ENCODE results near the gene CARD9. TPM values are rescaled to one million over a fixed set of nuclear protein-coding genes. Genes with fewer than 3 reads are reported as not detected.

Gene CARD9
- total RNA-seq, 2 donors from 2014 or later: 0.86 to 1.9 TPM

GRCh38 chr9:136383436-136383835, 10.0 kb upstream of the CARD9 start:
- DNase-seq: no peak
- H3K4me1 Mint-ChIP-seq: peaks cover 8% of the 10 kb centered on the region
- H3K36me3 Mint-ChIP-seq (ENCODE audit: low read depth): no peaks in the 10 kb centered on the region
- no peak overlapping the region for H3K27ac Mint-ChIP-seq
- H3K4me3 Mint-ChIP-seq: no peak overlapping the region
- ATAC-seq: no peak
- no peaks in the 10 kb centered on the region for H3K27me3 Mint-ChIP-seq
- no peaks in the 10 kb centered on the region for H3K9me3 ChIP-seq (ENCODE audit: control insufficient read depth, low read length, poor library complexity, severe bottlenecking)

GRCh38 chr9:136381966-136382513, 8.6 kb upstream of the CARD9 start:
- Mint-ChIP-seq H3K4me3 (no peak overlapping the region), H3K27ac (no peak overlapping the region)
- no peak for DNase-seq

GRCh38 chr9:136381311-136381710, 7.8 kb upstream of the CARD9 start:
- DNase-seq: no peak
- ATAC-seq: no peak
- Mint-ChIP-seq H3K27me3 (no peaks in the 10 kb centered on the region), H3K4me3 (no peak overlapping the region), H3K4me1 (peaks cover 8% of the 10 kb centered on the region), H3K36me3 (ENCODE audit: low read depth) (no peaks in the 10 kb centered on the region), H3K27ac (no peak overlapping the region)
- H3K9me3 ChIP-seq (ENCODE audit: control insufficient read depth, low read length, poor library complexity, severe bottlenecking): no peaks in the 10 kb centered on the region

More at GRCh38 chr9:136381966-136382513, 8.6 kb upstream of the CARD9 start:
- no peaks in the 10 kb centered on the region for H3K9me3 ChIP-seq (ENCODE audit: control insufficient read depth, low read length, poor library complexity, severe bottlenecking)
- Mint-ChIP-seq H3K27me3 (no peaks in the 10 kb centered on the region), H3K4me1 (peaks cover 8% of the 10 kb centered on the region), H3K36me3 (ENCODE audit: low read depth) (no peaks in the 10 kb centered on the region)
- no peak for ATAC-seq

- DNase-seq (no peak), ATAC-seq (no peak)
- Mint-ChIP-seq H3K36me3 (ENCODE audit: low read depth) (no peaks in the 10 kb centered on the region), H3K27ac (no peak overlapping the region), H3K27me3 (no peaks in the 10 kb centered on the region), H3K4me1 (peaks cover 6% of the 10 kb centered on the region), H3K4me3 (no peak overlapping the region)
- H3K9me3 ChIP-seq (ENCODE audit: control insufficient read depth, low read length, poor library complexity, severe bottlenecking): no peaks in the 10 kb centered on the region
Observed at GRCh38 chr9:136380381-136380780, 6.9 kb upstream of the CARD9 start.

GRCh38 chr9:136379891-136380290, 6.4 kb upstream of the CARD9 start:
- no peak for DNase-seq
- H3K27ac Mint-ChIP-seq: no peak overlapping the region
- H3K4me3 Mint-ChIP-seq: no peak overlapping the region

GRCh38 chr9:136379401-136379800, 5.9 kb upstream of the CARD9 start:
- ATAC-seq: no peak
- Mint-ChIP-seq H3K36me3 (ENCODE audit: low read depth) (no peaks in the 10 kb centered on the region), H3K4me1 (no peaks in the 10 kb centered on the region), H3K4me3 (no peak overlapping the region), H3K27ac (no peak overlapping the region), H3K27me3 (no peaks in the 10 kb centered on the region)
- no peak for DNase-seq
- H3K9me3 ChIP-seq (ENCODE audit: control insufficient read depth, low read length, poor library complexity, severe bottlenecking): no peaks in the 10 kb centered on the region

More at GRCh38 chr9:136379891-136380290, 6.4 kb upstream of the CARD9 start:
- Mint-ChIP-seq H3K4me1 (peaks cover 3% of the 10 kb centered on the region), H3K36me3 (ENCODE audit: low read depth) (no peaks in the 10 kb centered on the region), H3K27me3 (no peaks in the 10 kb centered on the region)
- no peak for ATAC-seq
- H3K9me3 ChIP-seq (ENCODE audit: control insufficient read depth, low read length, poor library complexity, severe bottlenecking): no peaks in the 10 kb centered on the region

GRCh38 chr9:136379003-136379287, 5.5 kb upstream of the CARD9 start:
- H3K4me3 Mint-ChIP-seq: no peak overlapping the region
- no peak for ATAC-seq

GRCh38 chr9:136378170-136379002, 4.9 kb upstream of the CARD9 start:
- H3K4me1 Mint-ChIP-seq: no peaks in the 10 kb centered on the region
- no peaks in the 10 kb centered on the region for H3K27me3 Mint-ChIP-seq
- H3K27ac Mint-ChIP-seq: no peak overlapping the region
- H3K4me3 Mint-ChIP-seq: no peak overlapping the region
- H3K36me3 Mint-ChIP-seq (ENCODE audit: low read depth): no peaks in the 10 kb centered on the region
- no peaks in the 10 kb centered on the region for H3K9me3 ChIP-seq (ENCODE audit: control insufficient read depth, low read length, poor library complexity, severe bottlenecking)
- no peak for ATAC-seq
- DNase-seq: no peak

More at GRCh38 chr9:136379003-136379287, 5.5 kb upstream of the CARD9 start:
- DNase-seq: no peak
- Mint-ChIP-seq H3K27ac (no peak overlapping the region), H3K4me1 (no peaks in the 10 kb centered on the region), H3K36me3 (ENCODE audit: low read depth) (no peaks in the 10 kb centered on the region), H3K27me3 (no peaks in the 10 kb centered on the region)
- no peaks in the 10 kb centered on the region for H3K9me3 ChIP-seq (ENCODE audit: control insufficient read depth, low read length, poor library complexity, severe bottlenecking)

- Mint-ChIP-seq H3K4me3 (no peak overlapping the region), H3K27ac (no peak overlapping the region), H3K4me1 (no peaks in the 10 kb centered on the region), H3K27me3 (no peaks in the 10 kb centered on the region), H3K36me3 (ENCODE audit: low read depth) (no peaks in the 10 kb centered on the region)
- ATAC-seq (no peak), DNase-seq (no peak)
- H3K9me3 ChIP-seq (ENCODE audit: control insufficient read depth, low read length, poor library complexity, severe bottlenecking): no peaks in the 10 kb centered on the region
Observed at GRCh38 chr9:136377341-136378169, 4.1 kb upstream of the CARD9 start.

GRCh38 chr9:136376457-136376856, 3.0 kb upstream of the CARD9 start:
- no peak overlapping the region for H3K4me3 Mint-ChIP-seq
- H3K36me3 Mint-ChIP-seq (ENCODE audit: low read depth): no peaks in the 10 kb centered on the region
- no peak for ATAC-seq
- no peaks in the 10 kb centered on the region for H3K4me1 Mint-ChIP-seq
- H3K27ac Mint-ChIP-seq: no peak overlapping the region
- no peaks in the 10 kb centered on the region for H3K9me3 ChIP-seq (ENCODE audit: control insufficient read depth, low read length, poor library complexity, severe bottlenecking)
- DNase-seq: no peak
- no peaks in the 10 kb centered on the region for H3K27me3 Mint-ChIP-seq

- no peaks in the 10 kb centered on the region for H3K4me1 Mint-ChIP-seq
- ATAC-seq: no peak
Observed at GRCh38 chr9:136375096-136375495, 1.6 kb upstream of the CARD9 start.

GRCh38 chr9:136374183-136374575, 710 bp upstream of the CARD9 start:
- DNase-seq: no peak
- no peaks in the 10 kb centered on the region for H3K4me1 Mint-ChIP-seq
- H3K27me3 Mint-ChIP-seq: no peaks in the 10 kb centered on the region
- no peak overlapping the region for H3K27ac Mint-ChIP-seq
- H3K36me3 Mint-ChIP-seq (ENCODE audit: low read depth): no peaks in the 10 kb centered on the region
- no peak for ATAC-seq
- H3K9me3 ChIP-seq (ENCODE audit: control insufficient read depth, low read length, poor library complexity, severe bottlenecking): no peaks in the 10 kb centered on the region
- no peak overlapping the region for H3K4me3 Mint-ChIP-seq

More at GRCh38 chr9:136375096-136375495, 1.6 kb upstream of the CARD9 start:
- DNase-seq: no peak
- H3K27ac Mint-ChIP-seq: no peak overlapping the region
- H3K4me3 Mint-ChIP-seq: no peak overlapping the region
- H3K9me3 ChIP-seq (ENCODE audit: control insufficient read depth, low read length, poor library complexity, severe bottlenecking): no peaks in the 10 kb centered on the region
- no peaks in the 10 kb centered on the region for H3K36me3 Mint-ChIP-seq (ENCODE audit: low read depth)
- no peaks in the 10 kb centered on the region for H3K27me3 Mint-ChIP-seq

- peak overlapping the region; percentile 16 for H3K27ac Mint-ChIP-seq
- H3K27me3 Mint-ChIP-seq: no peaks in the 10 kb centered on the region
- ATAC-seq (no peak), DNase-seq (no peak)
- peak overlapping the region; percentile 31 for H3K4me3 Mint-ChIP-seq
- H3K4me1 Mint-ChIP-seq: no peaks in the 10 kb centered on the region
- no peaks in the 10 kb centered on the region for H3K9me3 ChIP-seq (ENCODE audit: control insufficient read depth, low read length, poor library complexity, severe bottlenecking)
- no peaks in the 10 kb centered on the region for H3K36me3 Mint-ChIP-seq (ENCODE audit: low read depth)
Observed at GRCh38 chr9:136372561-136373299, 739 bp downstream of the CARD9 start.

Data from T-helper 17 cell (primary cell).